IMR-90 (cell line): ENCODE data around the gene AFTPH. TPM values are rescaled to one million over a fixed set of nuclear protein-coding genes. Genes with fewer than 3 reads are reported as not detected.

Experiments
- ATAC-seq: fragments of 200-7000 bp; cut with Tn5 transposase; 2 replicates; pipeline ENCODE4 v1.9.1; 2020; ENCODE audit warnings: low read depth, mild to moderate bottlenecking, moderate library complexity
- BruUV-seq: library from RNA; stranded (reverse); fragments of 400-500 nt; replicated peaks from 2 replicates; lab custom pipeline; 2021; lab: Mats Ljungman, UMichigan
- CTCF ChIA-PET: fragments of 300-600 bp; formaldehyde crosslinking; extraction: SDS; loops from one replicate; lab custom pipeline; 2021; ENCODE audit warnings: antibody characterized with exemption; lab: Yijun Ruan, JAX
- POLR2A ChIA-PET: fragments of 300-600 bp; sonication (Branson Sonifier 250); formaldehyde crosslinking; loops from one replicate; lab custom pipeline; 2022; ENCODE audit warnings: antibody characterized with exemption; ENCODE audit not compliant: unreplicated experiment; lab: Charles Lee
- DNase-seq: peaks from one replicate; pipeline ENCODE4 v3.0.0; 2013
- H2AFZ ChIP-seq: replicated peaks from 2 replicates; pipeline ENCODE3; 2013; ENCODE audit warnings: low read length, mild to moderate bottlenecking; ENCODE audit not compliant: poor library complexity
- H2AK5ac ChIP-seq: 2 replicates; pipeline ENCODE4 v1.6.1; 2013; ENCODE audit warnings: low read depth, low read length, inconsistent platforms
- H2AK9ac ChIP-seq: replicated peaks from 2 replicates; pipeline ENCODE3; 2013; ENCODE audit warnings: mild to moderate bottlenecking, low read depth, low read length, moderate library complexity; ENCODE audit not compliant: poor library complexity
- H2BK120ac ChIP-seq: 2 replicates; pipeline ENCODE4 v1.6.1; 2013; ENCODE audit warnings: low read depth, low read length, inconsistent platforms
- H2BK15ac ChIP-seq: 3 replicates; pipeline ENCODE4 v1.6.1; 2013; ENCODE audit warnings: low read depth, low read length, inconsistent platforms
- H2BK20ac ChIP-seq: 2 replicates; pipeline ENCODE4 v1.6.1; 2013; ENCODE audit warnings: low read depth, mild to moderate bottlenecking, inconsistent platforms, low read length, moderate library complexity
- H2BK5ac ChIP-seq: 2 replicates; pipeline ENCODE4 v1.6.1; 2013; ENCODE audit warnings: mild to moderate bottlenecking, low read depth, low read length, inconsistent platforms; ENCODE audit not compliant: poor library complexity, severe bottlenecking
- H3K14ac ChIP-seq: replicated peaks from 2 replicates; pipeline ENCODE4 v1.6.1; 2013; ENCODE audit warnings: low read depth, low read length, inconsistent platforms
- H3K18ac ChIP-seq: 2 replicates; pipeline ENCODE4 v1.6.1; 2013; ENCODE audit warnings: low read depth, low read length, control low read depth
- H3K23ac ChIP-seq: 2 replicates; pipeline ENCODE4 v1.6.1; 2013; ENCODE audit warnings: low read depth, low read length, inconsistent platforms
- H3K27ac ChIP-seq: 2 replicates; pipeline ENCODE4 v1.5.1; 2013; ENCODE audit warnings: mild to moderate bottlenecking, control low read depth, low read length; ENCODE audit not compliant: insufficient read depth
- H3K27me3 ChIP-seq: 2 replicates; pipeline ENCODE4 v1.6.1; 2013; ENCODE audit warnings: low read length; ENCODE audit not compliant: control insufficient read depth, insufficient read depth
- H3K36me3 ChIP-seq: 2 replicates; pipeline ENCODE4 v1.6.1; 2013; ENCODE audit warnings: low read length, mixed read lengths; ENCODE audit not compliant: control insufficient read depth, insufficient read depth
- H3K4ac ChIP-seq: 2 replicates; pipeline ENCODE4 v1.6.1; 2013; ENCODE audit warnings: low read depth, low read length, inconsistent platforms
- H3K4me1 ChIP-seq: 2 replicates; pipeline ENCODE4 v1.6.1; 2013; ENCODE audit warnings: low read length, mixed read lengths; ENCODE audit not compliant: control insufficient read depth, insufficient read depth
- H3K4me2 ChIP-seq: 2 replicates; pipeline ENCODE4 v1.6.1; 2013; ENCODE audit warnings: low read depth, mild to moderate bottlenecking, control low read depth, low read length, moderate library complexity
- H3K4me3 ChIP-seq: 2 replicates; pipeline ENCODE4 v1.5.1; 2013; ENCODE audit warnings: low read depth, mild to moderate bottlenecking, control low read depth, low read length, moderate library complexity; ENCODE audit not compliant: insufficient read depth
- H3K56ac ChIP-seq: 2 replicates; pipeline ENCODE4 v1.6.1; 2013; ENCODE audit warnings: low read length, inconsistent platforms; ENCODE audit not compliant: insufficient read depth; ENCODE audit errors: extremely low read depth
- H3K79me1 ChIP-seq, 2 experiments: 2 replicates each; pipeline ENCODE4 v1.6.1; 2013; ENCODE audit warnings: low read length in 2 of 2, inconsistent platforms in 1 of 2, low read depth in 1 of 2
- H3K9ac ChIP-seq: 2 replicates; pipeline ENCODE4 v1.6.1; 2013; ENCODE audit warnings: low read depth, low read length, control low read depth
- H3K9me1 ChIP-seq: 2 replicates; pipeline ENCODE4 v1.6.1; 2013; ENCODE audit warnings: low read length, inconsistent platforms; ENCODE audit not compliant: insufficient read depth
- H3K9me3 ChIP-seq: 2 replicates; pipeline ENCODE4 v1.6.1; 2013; ENCODE audit warnings: low read length; ENCODE audit not compliant: control insufficient read depth, insufficient read depth
- H4K20me1 ChIP-seq: 2 replicates; pipeline ENCODE4 v1.6.1; 2013; ENCODE audit warnings: low read length, inconsistent platforms; ENCODE audit not compliant: insufficient read depth
- H4K5ac ChIP-seq: 2 replicates; pipeline ENCODE4 v1.6.1; 2013; ENCODE audit warnings: mild to moderate bottlenecking, low read depth, low read length, control low read depth
- H4K8ac ChIP-seq, 2 experiments: 2 replicates each; pipeline ENCODE4 v1.6.1; 2013; ENCODE audit warnings: low read depth in 2 of 2, low read length in 2 of 2, control low read depth in 1 of 2, inconsistent platforms in 1 of 2
- H4K91ac ChIP-seq: 2 replicates; pipeline ENCODE4 v1.6.1; 2013; ENCODE audit warnings: low read depth, low read length, inconsistent platforms; ENCODE audit not compliant: insufficient read depth
- BHLHE40 ChIP-seq: fragments of 150-350 bp; IDR thresholded peaks from 2 replicates; pipeline ENCODE4 v1.6.1; 2016; ENCODE audit warnings: mild to moderate bottlenecking, low read depth, low read length
- CEBPB ChIP-seq: IDR thresholded peaks from 2 replicates; pipeline ENCODE4 v1.6.1; 2012; ENCODE audit warnings: low read depth, low read length, improper control_type of control experiment
- FOS ChIP-seq: fragments of 150-350 bp; IDR thresholded peaks from 2 replicates; pipeline ENCODE4 v1.6.1; 2016; ENCODE audit warnings: low read depth, low read length
- NFE2L2 ChIP-seq: fragments of 150-350 bp; IDR thresholded peaks from 2 replicates; pipeline ENCODE4 v1.6.1; 2016; ENCODE audit warnings: low read depth, mild to moderate bottlenecking, low read length
- WGBS, 2 experiments: methylation state at CpG; one replicate each; pipeline versions ENCODE4 v1.1.5 to v1.1.7; 2013; ENCODE audit warnings: missing lambda C conversion rate in 2 of 2; ENCODE audit not compliant: insufficient read length in 1 of 2; ENCODE audit errors: extremely low coverage in 2 of 2; 5-methylcytosine and 5-hydroxymethylcytosine counted together
- dilution Hi-C: fragments of 300-500 bp; cut with HindIII; formaldehyde crosslinking; loops from one replicate; pipeline ENCODE4 v1.14.3; 2018; ENCODE audit warnings: low sequenced_read_pairs; ENCODE audit not compliant: unreplicated experiment
- in situ Hi-C: fragments of 300-500 bp; cut with MboI; formaldehyde crosslinking; loops from 3 replicates; pipeline ENCODE4 v1.14.3; 2019; ENCODE audit warnings: low sequenced_read_pairs, inconsistent platforms, mixed read lengths
- intact Hi-C: fragments of 100-400 bp; cut with micrococcal nuclease; formaldehyde crosslinking; loops from 2 replicates; pipeline ENCODE4 v1.10.0; 2022
- polyA plus RNA-seq, 3 experiments: library from polyadenylated mRNA; depleted of rRNA; stranded (reverse); fragments of >200 nt; gene quantifications; 2 replicates each; pipeline ENCODE4 v1.2.3, GENCODE V29; 2012; ENCODE audit warnings: low replicate concordance in 1 of 3
- total RNA-seq: library from RNA; depleted of rRNA; stranded (reverse); fragments of >200 nt; gene quantifications from 2 replicates; pipeline ENCODE4 v1.2.3, GENCODE V29; 2012
- TF ChIP-seq, protein P1 (sequence below): fragments of 150-350 bp; IDR thresholded peaks from 2 replicates; pipeline ENCODE4 v1.6.1; 2016; ENCODE audit warnings: low read depth, mild to moderate bottlenecking, low read length, moderate library complexity, borderline replicate concordance

The AFTPH gene
- total and polyA plus RNA-seq, 2 of the 4 experiments (the other 2 are of a cell fraction) = 9.4 to 19.9 TPM

DNA sequence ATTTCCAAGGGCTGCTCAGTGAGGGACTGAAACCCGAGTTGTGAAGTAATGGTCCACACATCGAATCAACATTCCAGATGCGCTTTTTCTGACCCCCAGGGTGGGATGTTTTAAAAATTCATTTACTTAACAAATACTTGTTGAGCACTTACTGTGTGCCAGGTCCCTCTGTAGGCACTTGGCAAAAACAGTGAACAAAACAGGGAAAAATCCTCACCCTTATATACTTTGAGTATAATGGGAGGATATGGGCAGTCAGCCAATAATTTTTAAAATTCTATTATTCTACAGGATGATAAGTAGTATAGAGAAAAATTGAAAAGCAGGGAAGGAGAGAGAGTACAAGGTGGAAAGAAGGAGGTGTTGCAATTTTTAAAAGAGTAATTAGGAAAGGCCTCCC lies 31.3 kb upstream of the AFTPH start:
- WGBS, 2 experiments = no CpG with 5 or more reads among the region's 3 CpGs
- Histone ChIP-seq H2BK20ac (no peak overlapping the region), H3K4ac (no peak overlapping the region), H4K20me1 (no peaks in the 10 kb centered on the region), H2BK120ac (no peak overlapping the region), H2AFZ (no peak overlapping the region), H2BK5ac (no peak overlapping the region), H3K4me3 (no peak overlapping the region), H4K91ac (no peak overlapping the region), H3K9ac (no peak overlapping the region), H3K56ac (no peak overlapping the region), H2BK15ac (no peak overlapping the region), H3K9me1 (no peaks in the 10 kb centered on the region), H3K18ac (no peak overlapping the region), H4K5ac (no peak overlapping the region), H2AK9ac (no peak overlapping the region), H3K9me3 (no peaks in the 10 kb centered on the region), H3K23ac (no peak overlapping the region), H3K36me3 (no peaks in the 10 kb centered on the region), H3K14ac (no peak overlapping the region), H3K27ac (no peak overlapping the region), H3K27me3 (peaks cover 37% of the 10 kb centered on the region), H2AK5ac (no peak overlapping the region), H3K4me2 (no peak overlapping the region), H3K4me1 (peaks cover 2% of the 10 kb centered on the region; the same call in 1 of the 2 replicates), H3K79me1 (no peaks in the 10 kb centered on the region), H4K8ac (no peak overlapping the region)
- intact Hi-C loops = no loop called here
- ATAC-seq (no peak), DNase-seq (no peak)
- in situ Hi-C loops = no loop called here
- CTCF ChIA-PET = no interaction called here
- dilution Hi-C loops = no loop called here
- BruUV-seq = no TSS peak
- no peak for TF ChIP-seq NFE2L2
- TF ChIP-seq BHLHE40 = no peak
- TF ChIP-seq, protein P1, sequence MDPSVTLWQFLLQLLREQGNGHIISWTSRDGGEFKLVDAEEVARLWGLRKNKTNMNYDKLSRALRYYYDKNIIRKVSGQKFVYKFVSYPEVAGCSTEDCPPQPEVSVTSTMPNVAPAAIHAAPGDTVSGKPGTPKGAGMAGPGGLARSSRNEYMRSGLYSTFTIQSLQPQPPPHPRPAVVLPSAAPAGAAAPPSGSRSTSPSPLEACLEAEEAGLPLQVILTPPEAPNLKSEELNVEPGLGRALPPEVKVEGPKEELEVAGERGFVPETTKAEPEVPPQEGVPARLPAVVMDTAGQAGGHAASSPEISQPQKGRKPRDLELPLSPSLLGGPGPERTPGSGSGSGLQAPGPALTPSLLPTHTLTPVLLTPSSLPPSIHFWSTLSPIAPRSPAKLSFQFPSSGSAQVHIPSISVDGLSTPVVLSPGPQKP = no peak
- no peak for TF ChIP-seq FOS
- TF ChIP-seq CEBPB = no peak
- POLR2A ChIA-PET = no interaction called here
